Nephron progenitor cell (in vitro differentiated cells): ENCODE results near the gene PRKCE.

Source experiments
- DNase-seq: peaks from one replicate; pipeline ENCODE4 v3.0.0; 2021
- H3K27ac Mint-ChIP-seq: 2 replicates; pipeline ENCODE4 v1.8.0; 2021; ENCODE audit warnings: mild to moderate bottlenecking, moderate library complexity, mixed read lengths
- H3K27me3 Mint-ChIP-seq: 2 replicates; pipeline ENCODE4 v1.8.0; 2021; ENCODE audit warnings: mild to moderate bottlenecking, low read depth, mixed read lengths; ENCODE audit not compliant: poor library complexity
- H3K36me3 Mint-ChIP-seq: 2 replicates; pipeline ENCODE4 v1.8.0; 2021; ENCODE audit warnings: low read depth, mixed read lengths
- H3K4me1 Mint-ChIP-seq: 2 replicates; pipeline ENCODE4 v1.8.0; 2021; ENCODE audit warnings: mixed read lengths
- H3K4me3 Mint-ChIP-seq: 2 replicates; pipeline ENCODE4 v1.8.0; 2021; ENCODE audit warnings: mild to moderate bottlenecking, moderate library complexity, mixed read lengths
- H3K9me3 Mint-ChIP-seq: 2 replicates; pipeline ENCODE4 v1.8.0; 2021; ENCODE audit warnings: mild to moderate bottlenecking, moderate library complexity, mixed read lengths
- TF ChIP-seq, protein P1 (sequence below): fragments of 200-600 bp; sonication (generic); IDR thresholded peaks from 2 replicates; pipeline ENCODE4 v1.5.0; 2021; ENCODE audit warnings: antibody characterized with exemption

PRKCE gene

DNA sequence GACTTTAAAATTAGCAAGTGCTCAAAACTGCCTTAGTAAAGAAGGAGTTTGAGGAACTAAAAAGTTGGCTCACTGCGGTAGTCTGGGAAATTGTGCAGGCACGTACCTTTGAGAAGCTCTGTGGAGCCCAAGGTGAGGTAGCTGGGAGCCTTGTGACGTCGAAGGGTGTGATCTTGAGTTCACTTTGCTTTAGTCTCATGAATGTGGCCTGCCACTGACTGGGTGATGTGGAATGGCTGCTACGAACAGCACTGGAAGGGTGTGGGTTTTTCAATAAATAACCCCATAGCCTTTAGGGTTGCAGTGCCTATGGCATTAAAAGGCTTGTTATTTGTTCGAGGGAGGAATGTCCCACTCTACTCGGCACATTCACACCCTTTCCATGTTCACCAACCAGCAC lies 312.3 kb downstream of the PRKCE start:
- Mint-ChIP-seq H3K4me3 (no peak overlapping the region), H3K9me3 (no peaks in the 10 kb centered on the region), H3K4me1 (peaks cover 17% of the 10 kb centered on the region), H3K27ac (no peak overlapping the region), H3K27me3 (peaks cover 42% of the 10 kb centered on the region), H3K36me3 (no peaks in the 10 kb centered on the region)
- TF ChIP-seq, protein P1, sequence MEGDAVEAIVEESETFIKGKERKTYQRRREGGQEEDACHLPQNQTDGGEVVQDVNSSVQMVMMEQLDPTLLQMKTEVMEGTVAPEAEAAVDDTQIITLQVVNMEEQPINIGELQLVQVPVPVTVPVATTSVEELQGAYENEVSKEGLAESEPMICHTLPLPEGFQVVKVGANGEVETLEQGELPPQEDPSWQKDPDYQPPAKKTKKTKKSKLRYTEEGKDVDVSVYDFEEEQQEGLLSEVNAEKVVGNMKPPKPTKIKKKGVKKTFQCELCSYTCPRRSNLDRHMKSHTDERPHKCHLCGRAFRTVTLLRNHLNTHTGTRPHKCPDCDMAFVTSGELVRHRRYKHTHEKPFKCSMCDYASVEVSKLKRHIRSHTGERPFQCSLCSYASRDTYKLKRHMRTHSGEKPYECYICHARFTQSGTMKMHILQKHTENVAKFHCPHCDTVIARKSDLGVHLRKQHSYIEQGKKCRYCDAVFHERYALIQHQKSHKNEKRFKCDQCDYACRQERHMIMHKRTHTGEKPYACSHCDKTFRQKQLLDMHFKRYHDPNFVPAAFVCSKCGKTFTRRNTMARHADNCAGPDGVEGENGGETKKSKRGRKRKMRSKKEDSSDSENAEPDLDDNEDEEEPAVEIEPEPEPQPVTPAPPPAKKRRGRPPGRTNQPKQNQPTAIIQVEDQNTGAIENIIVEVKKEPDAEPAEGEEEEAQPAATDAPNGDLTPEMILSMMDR = no peak
- DNase-seq = no peak

DNA sequence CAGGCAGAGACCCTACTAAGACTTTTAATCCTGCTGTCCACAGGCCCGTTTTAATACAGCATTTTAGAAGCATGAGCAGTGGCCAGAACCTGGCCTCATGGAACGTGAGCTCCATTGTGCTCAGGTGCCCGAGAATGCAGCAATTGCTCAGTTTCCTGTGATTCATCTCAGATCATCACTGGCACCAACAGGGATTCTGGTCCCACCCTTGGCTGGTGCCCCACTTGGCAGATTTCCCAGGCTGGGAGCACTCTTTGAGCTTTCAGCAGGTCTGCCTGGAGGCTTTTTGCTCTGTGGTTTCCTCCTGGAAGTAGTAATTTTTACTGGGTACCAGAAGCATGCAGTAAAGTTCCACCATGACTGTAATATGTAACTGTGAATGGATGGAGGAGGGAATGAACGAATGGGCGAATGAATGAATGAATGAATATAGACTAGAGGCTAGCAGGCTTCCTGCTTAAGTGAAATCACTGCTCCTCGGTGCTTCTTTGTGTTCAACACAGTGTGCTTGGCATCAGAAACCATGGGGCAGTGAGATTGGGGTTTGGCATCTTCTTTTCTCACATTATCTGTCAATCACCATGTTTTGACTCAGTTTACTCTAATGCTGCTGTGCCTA lies 312.9 kb downstream of the PRKCE start:
- no peak overlapping the region for H3K27ac Mint-ChIP-seq

DNA sequence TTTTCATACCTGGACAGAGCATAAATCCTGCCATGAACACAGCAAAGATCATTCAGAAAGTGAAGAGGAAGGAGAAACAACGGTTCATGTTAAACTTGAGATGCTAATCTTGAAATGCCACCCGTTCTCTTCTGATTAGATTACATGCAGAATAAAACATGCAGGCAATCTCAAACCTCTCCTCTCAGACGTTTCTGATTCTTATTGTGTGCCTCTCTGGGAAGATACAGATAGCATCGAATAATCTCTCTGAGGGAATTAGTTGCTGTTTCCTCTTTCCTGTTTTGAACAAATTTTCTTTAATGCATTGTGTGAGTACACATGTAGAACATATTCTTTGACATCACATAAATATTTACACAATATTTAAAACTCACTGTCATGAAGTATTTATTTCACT lies 313.4 kb downstream of the PRKCE start:
- Mint-ChIP-seq H3K4me3 (no peak overlapping the region), H3K27me3 (peaks cover 32% of the 10 kb centered on the region), H3K4me1 (peaks cover 27% of the 10 kb centered on the region), H3K36me3 (no peaks in the 10 kb centered on the region), H3K27ac (no peak overlapping the region), H3K9me3 (no peaks in the 10 kb centered on the region)
- TF ChIP-seq, protein P1 = no peak
- DNase-seq = no peak

More for the DNA sequence above, 312.9 kb downstream of the PRKCE start:
- Mint-ChIP-seq H3K36me3 (no peaks in the 10 kb centered on the region), H3K27me3 (peaks cover 37% of the 10 kb centered on the region), H3K9me3 (no peaks in the 10 kb centered on the region), H3K4me1 (peaks cover 22% of the 10 kb centered on the region), H3K4me3 (no peak overlapping the region)
- DNase-seq = no peak
- TF ChIP-seq, protein P1 = no peak

DNA sequence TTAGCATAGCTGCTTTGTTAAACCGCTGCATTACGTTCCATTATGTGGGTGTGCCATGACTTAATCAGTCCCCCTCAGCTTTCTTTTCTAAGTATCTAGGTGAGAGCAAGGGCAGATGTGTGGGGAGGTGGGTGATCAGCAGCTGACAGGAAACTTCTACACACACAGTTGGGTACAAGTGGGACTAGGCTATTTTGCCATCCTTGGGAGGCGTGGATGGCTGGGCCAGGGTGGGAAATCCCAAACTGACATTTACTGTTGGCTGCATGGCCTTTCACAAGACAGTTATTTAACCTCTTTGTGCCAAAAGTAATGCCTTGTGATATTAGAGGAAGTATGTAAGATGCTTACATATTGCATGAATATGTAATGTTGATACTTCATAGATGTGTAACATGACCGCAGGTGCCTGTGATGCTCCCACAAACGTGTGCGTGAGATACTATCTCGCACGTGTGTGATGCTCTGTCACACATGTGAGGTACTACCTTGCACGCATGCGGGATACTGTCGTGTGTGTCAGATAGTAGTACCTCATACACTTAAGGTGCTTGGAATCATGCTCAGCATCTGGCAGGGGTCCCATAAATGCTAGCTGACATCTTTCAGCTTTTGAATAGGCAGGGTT lies 314.5 kb downstream of the PRKCE start:
- Mint-ChIP-seq H3K36me3 (no peaks in the 10 kb centered on the region), H3K4me3 (no peak overlapping the region), H3K9me3 (no peaks in the 10 kb centered on the region), H3K27me3 (peaks cover 31% of the 10 kb centered on the region), H3K4me1 (peaks cover 22% of the 10 kb centered on the region), H3K27ac (no peak overlapping the region)
- no peak for DNase-seq
- TF ChIP-seq, protein P1 = no peak

DNA sequence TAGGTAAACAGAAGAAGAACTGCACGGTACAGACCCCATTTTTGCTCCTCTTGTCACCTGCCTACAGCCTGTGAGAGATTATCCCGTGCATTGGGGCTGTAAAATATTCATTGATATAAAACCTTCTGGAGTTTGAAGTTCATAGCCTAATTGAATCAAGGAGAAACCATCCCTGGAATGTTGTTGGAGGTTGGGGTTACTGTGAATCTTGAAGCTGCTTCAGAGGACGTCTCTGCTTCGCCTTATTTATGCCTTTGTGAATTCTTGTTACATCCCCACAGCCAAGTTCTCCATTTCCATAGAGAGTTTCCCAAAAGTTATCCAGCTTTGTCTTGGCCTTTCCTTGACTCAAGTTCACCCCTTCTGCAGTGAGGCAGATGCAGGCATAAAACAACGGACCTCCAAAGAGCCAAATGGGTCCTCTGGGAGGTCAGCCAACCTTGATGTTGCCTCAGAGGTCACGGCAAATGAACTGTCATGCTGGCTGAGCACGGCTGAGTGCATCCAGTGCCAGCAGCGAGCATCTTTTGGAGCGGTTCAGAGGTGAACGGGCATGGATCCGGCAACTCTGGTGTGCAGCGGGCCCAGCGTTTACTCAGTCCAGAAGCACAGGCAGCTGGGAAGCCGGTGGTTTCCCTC lies 317.6 kb downstream of the PRKCE start:
- Mint-ChIP-seq H3K9me3 (no peaks in the 10 kb centered on the region), H3K4me1 (peaks cover 18% of the 10 kb centered on the region), H3K36me3 (no peaks in the 10 kb centered on the region), H3K4me3 (peak overlapping the region; percentile 31), H3K27ac (no peak overlapping the region), H3K27me3 (peaks cover 21% of the 10 kb centered on the region)
- DNase-seq = peak; percentile 38
- TF ChIP-seq, protein P1 = no peak
